GM19452 (cell line): Measurements from ENCODE around the gene PDCD1LG2.
"Not testable (repeated sequence)": the region's sequence is repeated elsewhere in the genome, so short reads cannot be mapped to it uniquely, and the experiment has no call there.

Experiments used
- ATAC-seq: cut with Tn5 transposase; IDR thresholded peaks from one replicate; pipeline ENCODE4 v1.9.1; 2021; ENCODE audit not compliant: unreplicated experiment

The PDCD1LG2 gene

GRCh38 chr9:5510360-5510931, at the start of gene PDCD1LG2:
Gene PDCD1LG2 (plus strand): TSS chr9:5510531. CDS start chr9:5522547, 12,016 bp downstream.
- peak; percentile 70 for ATAC-seq

GRCh38 chr9:5464831-5465330, 45.5 kb upstream of the PDCD1LG2 start:
- ATAC-seq, result not testable (repeated sequence)

- no peak for ATAC-seq
Measured at GRCh38 chr9:5466005-5466404, 44.3 kb upstream of the PDCD1LG2 start.

GRCh38 chr9:5466766-5467165, 43.6 kb upstream of the PDCD1LG2 start:
- no peak for ATAC-seq

GRCh38 chr9:5468850-5469249, 41.5 kb upstream of the PDCD1LG2 start:
- no peak for ATAC-seq

- no peak for ATAC-seq
Measured at GRCh38 chr9:5470122-5470521, 40.2 kb upstream of the PDCD1LG2 start.

GRCh38 chr9:5470816-5471215, 39.5 kb upstream of the PDCD1LG2 start:
- no peak for ATAC-seq

GRCh38 chr9:5475611-5476010, 34.7 kb upstream of the PDCD1LG2 start:
- ATAC-seq, result not testable (repeated sequence)

- no peak for ATAC-seq
Measured at GRCh38 chr9:5478206-5478605, 32.1 kb upstream of the PDCD1LG2 start.

GRCh38 chr9:5479994-5480694, 30.2 kb upstream of the PDCD1LG2 start:
- peak; percentile 55 for ATAC-seq

- ATAC-seq, result no peak
Measured at GRCh38 chr9:5480919-5481318, 29.4 kb upstream of the PDCD1LG2 start.

- ATAC-seq, result no peak
Measured at GRCh38 chr9:5481322-5482040, 28.9 kb upstream of the PDCD1LG2 start.

- no peak for ATAC-seq
Measured at GRCh38 chr9:5482194-5482593, 28.1 kb upstream of the PDCD1LG2 start.

GRCh38 chr9:5483306-5483705, 27.0 kb upstream of the PDCD1LG2 start:
- no peak for ATAC-seq

- no peak for ATAC-seq
Measured at GRCh38 chr9:5485378-5486085, 24.8 kb upstream of the PDCD1LG2 start.

GRCh38 chr9:5486988-5487387, 23.3 kb upstream of the PDCD1LG2 start:
- ATAC-seq, result no peak

- no peak for ATAC-seq
Measured at GRCh38 chr9:5488221-5489008, 21.9 kb upstream of the PDCD1LG2 start.

GRCh38 chr9:5489630-5490490, 20.5 kb upstream of the PDCD1LG2 start:
- no peak for ATAC-seq

- peak; percentile 28 for ATAC-seq
Measured at GRCh38 chr9:5492965-5493678, 17.2 kb upstream of the PDCD1LG2 start.
